ENCODE measurements around the gene TMEM212.

TMEM212 gene

GRCh38 chr3:171836855-171837254, 6.3 kb upstream of the TMEM212 start:
- TF ChIP-seq MYC (IDR thresholded peaks at IDR 0.05; ENCODE audit: low read depth, low read length) (no peak), CTCF (IDR thresholded peaks at IDR 0.05; ENCODE audit: low read depth, low read length) (no peak), MAX (IDR thresholded peaks at IDR 0.05; ENCODE audit: low read depth, low read length) (no peak), POLR2A (IDR thresholded peaks at IDR 0.05; ENCODE audit: extremely low read depth, insufficient read length) (no peak)
- no peak for DNase-seq (ENCODE audit: low read depth)
- H3K4me3 ChIP-seq (ENCODE audit: low read depth, low read length): no peak overlapping the region

GRCh38 chr3:171837698-171838097, 5.5 kb upstream of the TMEM212 start:
- no peak for TF ChIP-seq MYC (IDR thresholded peaks at IDR 0.05; ENCODE audit: low read depth, low read length)
- TF ChIP-seq POLR2A (IDR thresholded peaks at IDR 0.05; ENCODE audit: extremely low read depth, insufficient read length): no peak
- TF ChIP-seq CTCF (IDR thresholded peaks at IDR 0.05; ENCODE audit: low read depth, low read length): no peak
- no peak for TF ChIP-seq MAX (IDR thresholded peaks at IDR 0.05; ENCODE audit: low read depth, low read length)
- no peak overlapping the region for H3K4me3 ChIP-seq (ENCODE audit: low read depth, low read length)
- no peak for DNase-seq (ENCODE audit: low read depth)

- no peak overlapping the region for H3K4me3 ChIP-seq (ENCODE audit: low read depth, low read length)
- TF ChIP-seq CTCF (IDR thresholded peaks at IDR 0.05; ENCODE audit: low read depth, low read length): no peak
- no peak for TF ChIP-seq POLR2A (IDR thresholded peaks at IDR 0.05; ENCODE audit: extremely low read depth, insufficient read length)
- TF ChIP-seq MAX (IDR thresholded peaks at IDR 0.05; ENCODE audit: low read depth, low read length): no peak
- DNase-seq (ENCODE audit: low read depth): peak; percentile 37
These were observed 4.9 kb upstream of the TMEM212 start for GRCh38 chr3:171838218-171838720.

GRCh38 chr3:171839270-171839669, 3.9 kb upstream of the TMEM212 start:
- no peak for DNase-seq (ENCODE audit: low read depth)
- no peak overlapping the region for H3K4me3 ChIP-seq (ENCODE audit: low read depth, low read length)
- TF ChIP-seq MAX (IDR thresholded peaks at IDR 0.05; ENCODE audit: low read depth, low read length) (no peak), MYC (IDR thresholded peaks at IDR 0.05; ENCODE audit: low read depth, low read length) (no peak), CTCF (IDR thresholded peaks at IDR 0.05; ENCODE audit: low read depth, low read length) (no peak), POLR2A (IDR thresholded peaks at IDR 0.05; ENCODE audit: extremely low read depth, insufficient read length) (no peak)

- TF ChIP-seq CTCF (IDR thresholded peaks at IDR 0.05; ENCODE audit: low read depth, low read length) (no peak), MAX (IDR thresholded peaks at IDR 0.05; ENCODE audit: low read depth, low read length) (no peak), MYC (IDR thresholded peaks at IDR 0.05; ENCODE audit: low read depth, low read length) (no peak), POLR2A (IDR thresholded peaks at IDR 0.05; ENCODE audit: extremely low read depth, insufficient read length) (no peak)
- no peak for DNase-seq (ENCODE audit: low read depth)
- no peak overlapping the region for H3K4me3 ChIP-seq (ENCODE audit: low read depth, low read length)
These were observed 2.7 kb upstream of the TMEM212 start for GRCh38 chr3:171840445-171840810.

Data from NB4 (cell line).